Brain microvascular endothelial cell (primary cell): Measurements from ENCODE around the gene LHFPL2.
A peak's percentile ranks its signal among the peaks of the same experiment; 100 is the strongest.

ENCODE experiments used
- DNase-seq: peaks from one replicate; pipeline ENCODE4 v3.0.0-alpha.2; 2020
- H3K27ac ChIP-seq: fragments of 250-450 bp; sonication (Bioruptor Pico); 2 replicates; pipeline ENCODE4 v1.5.1; 2020; ENCODE audit warnings: mild to moderate bottlenecking, moderate library complexity
- H3K27me3 ChIP-seq: fragments of 250-450 bp; sonication (Bioruptor Pico); replicated peaks from 2 replicates; pipeline ENCODE4 v1.5.1; 2020; ENCODE audit warnings: mild to moderate bottlenecking
- H3K36me3 ChIP-seq: fragments of 250-450 bp; sonication (Bioruptor Pico); replicated peaks from 2 replicates; pipeline ENCODE4 v1.5.1; 2020; ENCODE audit warnings: mild to moderate bottlenecking
- H3K4me3 ChIP-seq: 2 replicates; pipeline ENCODE4 v1.5.1; 2011; ENCODE audit warnings: low read depth, mild to moderate bottlenecking, control low read depth, low read length, moderate library complexity
- CTCF ChIP-seq: IDR thresholded peaks from 2 replicates; pipeline ENCODE4 v1.5.1; 2011; ENCODE audit warnings: low read depth, mild to moderate bottlenecking, moderate library complexity, low read length, control low read depth, inconsistent platforms; ENCODE audit errors: missing control alignments
- in situ Hi-C: cut with HindIII; loops from 2 replicates; pipeline ENCODE4 v1.10.0; 2017; ENCODE audit warnings: low sequenced_read_pairs, low pct_ligation_motif_present

The LHFPL2 gene

GRCh38 chr5:78647838-78648358 is 674 bp downstream of the LHFPL2 start:
- H3K36me3 ChIP-seq, result no peaks in the 10 kb centered on the region
- in situ Hi-C loops, result loop anchor here (25.0 kb wide), 1 partner anchor 111 kb away; no protein-coding TSS in a partner anchor
- H3K27me3 ChIP-seq, result no peaks in the 10 kb centered on the region
- TF ChIP-seq CTCF, result peak; percentile 3
- H3K4me3 ChIP-seq, result peak overlapping the region; percentile 93
- DNase-seq, result peak; percentile 55
- H3K27ac ChIP-seq, result peak overlapping the region; percentile 92

- no peaks in the 10 kb centered on the region for H3K27me3 ChIP-seq
- peak overlapping the region; percentile 92 for H3K27ac ChIP-seq
- H3K4me3 ChIP-seq, result peak overlapping the region; percentile 93
- TF ChIP-seq CTCF, result no peak
- peak; percentile 34 for DNase-seq
- in situ Hi-C loops, result loop anchor here (25.0 kb wide), 1 partner anchor 110 kb away; no protein-coding TSS in a partner anchor
- no peaks in the 10 kb centered on the region for H3K36me3 ChIP-seq
Observed at GRCh38 chr5:78647351-78647818, 1.2 kb downstream of the LHFPL2 start.

GRCh38 chr5:78644741-78645300 is 3.8 kb downstream of the LHFPL2 start:
- no peak for TF ChIP-seq CTCF
- in situ Hi-C loops, result loop anchor here (25.0 kb wide), 1 partner anchor 108 kb away; no protein-coding TSS in a partner anchor
- no peak overlapping the region for H3K27ac ChIP-seq
- H3K4me3 ChIP-seq, result no peak overlapping the region
- DNase-seq, result peak; percentile 28
- no peaks in the 10 kb centered on the region for H3K27me3 ChIP-seq
- peaks cover 3% of the 10 kb centered on the region for H3K36me3 ChIP-seq

DNA sequence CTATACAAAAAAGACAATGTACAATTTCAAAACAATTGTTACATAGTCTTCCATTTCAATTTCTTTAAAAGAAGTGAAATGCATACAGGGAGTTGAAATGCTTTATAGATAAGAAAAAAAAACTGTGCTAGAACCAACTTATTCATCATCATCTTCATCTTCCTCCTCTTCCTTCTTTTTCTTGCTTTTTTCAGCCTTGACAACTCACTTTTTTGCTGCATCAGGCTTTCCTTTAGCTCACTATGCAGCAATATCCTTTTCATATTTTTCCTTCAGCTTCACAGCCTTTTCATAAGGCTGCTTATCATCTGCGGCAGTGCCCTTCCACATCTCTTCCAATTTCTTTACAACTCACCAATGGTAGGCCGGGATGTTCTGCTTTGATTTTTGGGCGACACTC is 4.4 kb downstream of the LHFPL2 start:
- H3K27ac ChIP-seq, result no peak overlapping the region
- H3K36me3 ChIP-seq, result peaks cover 3% of the 10 kb centered on the region
- no peaks in the 10 kb centered on the region for H3K27me3 ChIP-seq
- no peak for TF ChIP-seq CTCF
- DNase-seq, result no peak
- no peak overlapping the region for H3K4me3 ChIP-seq
- in situ Hi-C loops, result loop anchor here (25.0 kb wide), 1 partner anchor 107 kb away; no protein-coding TSS in a partner anchor

- in situ Hi-C loops, result loop anchor here (25.0 kb wide), 1 partner anchor 105 kb away; no protein-coding TSS in a partner anchor
- no peak for DNase-seq
- no peaks in the 10 kb centered on the region for H3K27me3 ChIP-seq
- no peak for TF ChIP-seq CTCF
- peaks cover 3% of the 10 kb centered on the region for H3K36me3 ChIP-seq
- H3K27ac ChIP-seq, result no peak overlapping the region
- H3K4me3 ChIP-seq, result no peak overlapping the region
Observed at GRCh38 chr5:78642701-78643100, 5.9 kb downstream of the LHFPL2 start.
